Endothelial cell of umbilical vein (primary cell): ENCODE results near the gene SAE1. TPM values are rescaled to one million over a fixed set of nuclear protein-coding genes. Genes with fewer than 3 reads are reported as not detected.

Source experiments
- BruUV-seq: library from RNA; stranded (reverse); fragments of 400-500 nt; replicated peaks from 2 replicates; lab custom pipeline; 2021; lab: Mats Ljungman, UMichigan
- CTCF ChIA-PET: fragments of 300-600, 350-600 bp; sonication (Branson Sonifier 250); formaldehyde crosslinking; loops from one replicate; lab custom pipeline; 2021; ENCODE audit warnings: antibody characterized with exemption, inconsistent platforms; lab: Charles Lee
- POLR2A ChIA-PET: fragments of 300-600, 350-600 bp; sonication (Branson Sonifier 250); formaldehyde crosslinking; loops from one replicate; lab custom pipeline; 2021; ENCODE audit warnings: antibody characterized with exemption, inconsistent platforms; lab: Charles Lee
- DNase-seq: peaks from one replicate; pipeline ENCODE4 v3.0.0-alpha.2; 2011; ENCODE audit warnings: low read depth, low spot score
- FAIRE-seq: peaks from 2 replicates; lab custom pipeline; 2011; peaks lifted over from hg19 to GRCh38; lab: Jason Lieb, UNC
- H2AFZ ChIP-seq: 2 replicates; pipeline ENCODE4 v1.6.0; 2012; ENCODE audit warnings: low read depth, low read length, control low read depth, inconsistent platforms
- H3K27ac ChIP-seq: 2 replicates; pipeline ENCODE4 v1.5.1; 2011; ENCODE audit warnings: low read depth, mild to moderate bottlenecking, control low read depth, low read length, moderate library complexity; ENCODE audit not compliant: insufficient read depth
- H3K27me3 ChIP-seq, 2 experiments: 2 replicates each; pipeline versions ENCODE4 v1.6.0 to v1.6.1; 2011; ENCODE audit warnings: low read length in 2 of 2, mixed read lengths in 1 of 2; ENCODE audit not compliant: control insufficient read depth in 2 of 2, insufficient read depth in 2 of 2
- H3K36me3 ChIP-seq, 2 experiments: 2 replicates in 1 of 2; 3 replicates in 1 of 2; pipeline ENCODE4 v1.5.1; 2011; ENCODE audit warnings: low read length in 2 of 2, mild to moderate bottlenecking in 1 of 2, moderate library complexity in 1 of 2; ENCODE audit not compliant: control insufficient read depth in 2 of 2, insufficient read depth in 2 of 2; ENCODE audit errors: extremely low read depth in 1 of 2
- H3K4me1 ChIP-seq: 3 replicates; pipeline ENCODE4 v1.5.1; 2011; ENCODE audit warnings: mild to moderate bottlenecking, low read length; ENCODE audit not compliant: control insufficient read depth, insufficient read depth; ENCODE audit errors: extremely low read depth
- H3K4me2 ChIP-seq: 2 replicates; pipeline ENCODE4 v1.6.1; 2011; ENCODE audit warnings: low read length, control low read depth, mixed read lengths; ENCODE audit not compliant: insufficient read depth
- H3K4me3 ChIP-seq, 3 experiments: fragments of 200-600 bp in 1 of 3; sonication (generic), shearing (Covaris generic) in 1 of 3; replicated peaks in 1 of 3; 2 replicates each; pipeline ENCODE4 v1.5.1; 2011 to 2016; ENCODE audit warnings: control low read depth in 3 of 3, low read length in 3 of 3, mild to moderate bottlenecking in 2 of 3, inconsistent platforms in 1 of 3, low read depth in 1 of 3, moderate library complexity in 1 of 3; ENCODE audit not compliant: insufficient read depth in 1 of 3
- H3K79me2 ChIP-seq: 2 replicates; pipeline ENCODE4 v1.6.0; 2012; ENCODE audit warnings: low read length, inconsistent platforms; ENCODE audit not compliant: control insufficient read depth, insufficient read depth
- H3K9ac ChIP-seq: replicated peaks from 2 replicates; pipeline ENCODE3; 2011; ENCODE audit warnings: low read length, control low read depth; ENCODE audit not compliant: insufficient read depth; ENCODE audit errors: extremely low read depth
- H3K9me1 ChIP-seq: replicated peaks from 3 replicates; pipeline ENCODE4 v1.6.0; 2011; ENCODE audit warnings: mild to moderate bottlenecking, low read length; ENCODE audit not compliant: control insufficient read depth, insufficient read depth; ENCODE audit errors: extremely low read depth
- H3K9me3 ChIP-seq: replicated peaks from 2 replicates; pipeline ENCODE4 v1.5.1; 2012; ENCODE audit warnings: low read length, inconsistent platforms; ENCODE audit not compliant: control insufficient read depth, insufficient read depth
- H4K20me1 ChIP-seq: replicated peaks from 2 replicates; pipeline ENCODE3; 2011; ENCODE audit warnings: mild to moderate bottlenecking, low read length; ENCODE audit not compliant: control insufficient read depth, insufficient read depth; ENCODE audit errors: extremely low read depth
- EZH2 ChIP-seq: IDR thresholded peaks from 2 replicates; pipeline ENCODE4 v1.6.1; 2012; ENCODE audit warnings: borderline replicate concordance, low read depth, mild to moderate bottlenecking, moderate library complexity, low read length, inconsistent platforms; ENCODE audit not compliant: severe bottlenecking
- FOS ChIP-seq: IDR thresholded peaks from 2 replicates; pipeline ENCODE4 v1.6.1; 2011; ENCODE audit warnings: mild to moderate bottlenecking, low read length, moderate library complexity, borderline replicate concordance; ENCODE audit not compliant: insufficient read depth
- GATA2 ChIP-seq: IDR thresholded peaks from 2 replicates; pipeline ENCODE4 v1.7.0; 2011; ENCODE audit warnings: low read depth, mild to moderate bottlenecking, moderate library complexity, mixed read lengths, low read length; ENCODE audit not compliant: insufficient read length, insufficient read depth
- JUN ChIP-seq: IDR thresholded peaks from 2 replicates; pipeline ENCODE4 v1.6.1; 2011; ENCODE audit warnings: borderline replicate concordance, low read depth; ENCODE audit not compliant: insufficient read length, insufficient read depth
- MYC ChIP-seq: IDR thresholded peaks from one replicate; pipeline ENCODE4 v1.6.1; 2011; ENCODE audit warnings: mild to moderate bottlenecking, low read depth, low read length
- POLR2A ChIP-seq: IDR thresholded peaks from 2 replicates; pipeline ENCODE4 v1.6.1; 2012; ENCODE audit warnings: low read depth, mild to moderate bottlenecking, control low read depth, low read length
- POLR2AphosphoS5 ChIP-seq: IDR thresholded peaks from 2 replicates; pipeline ENCODE4 v1.6.1; 2012; ENCODE audit warnings: low read depth, mild to moderate bottlenecking, control low read depth, low read length, moderate library complexity; ENCODE audit not compliant: insufficient read depth
- dilution Hi-C: fragments of 300-500 bp; cut with MboI; formaldehyde crosslinking; loops from one replicate; pipeline ENCODE4 v1.15.0; 2019; ENCODE audit warnings: low sequenced_read_pairs; ENCODE audit not compliant: extremely low pct_ligation_motif_present
- intact Hi-C: fragments of 100-400 bp; cut with micrococcal nuclease; formaldehyde crosslinking; loops from one replicate; pipeline ENCODE4 v1.10.0; 2022
- polyA plus RNA-seq, 4 experiments: library from polyadenylated mRNA; depleted of rRNA in 3 of 4; stranded (reverse) in 3 of 4; unstranded in 1 of 4; fragments of >200 nt; gene quantifications; 2 replicates each; pipeline versions ENCODE4 v1.2.1 to v1.2.3, GENCODE V29; 2011 to 2012; ENCODE audit warnings: missing spikeins in 1 of 4
- total RNA-seq: library from RNA; stranded (reverse); gene quantifications from 2 replicates; pipeline ENCODE4 v1.2.3, GENCODE V29; 2021
- TF ChIP-seq, protein P1 (sequence below): IDR thresholded peaks from 2 replicates; pipeline ENCODE4 v1.6.1; 2011; ENCODE audit not compliant: insufficient read depth, insufficient read length
- TF ChIP-seq, protein P2 (sequence below), 2 donors: IDR thresholded peaks; 1 replicate in 1 of 2; 2 replicates in 1 of 2; pipeline ENCODE4 v1.5.1; 2011; ENCODE audit warnings: low read length in 2 of 2, mild to moderate bottlenecking in 2 of 2, moderate library complexity in 2 of 2, control low read depth in 1 of 2, inconsistent platforms in 1 of 2, low read depth in 1 of 2; ENCODE audit not compliant: insufficient read depth in 1 of 2; ENCODE audit errors: extremely low read depth in 1 of 2

Gene SAE1
- total and polyA plus RNA-seq, 2 donors (not counting 3 experiments of a cell fraction or from before 2014, with no cell fraction given): 165 to 219 TPM

DNA sequence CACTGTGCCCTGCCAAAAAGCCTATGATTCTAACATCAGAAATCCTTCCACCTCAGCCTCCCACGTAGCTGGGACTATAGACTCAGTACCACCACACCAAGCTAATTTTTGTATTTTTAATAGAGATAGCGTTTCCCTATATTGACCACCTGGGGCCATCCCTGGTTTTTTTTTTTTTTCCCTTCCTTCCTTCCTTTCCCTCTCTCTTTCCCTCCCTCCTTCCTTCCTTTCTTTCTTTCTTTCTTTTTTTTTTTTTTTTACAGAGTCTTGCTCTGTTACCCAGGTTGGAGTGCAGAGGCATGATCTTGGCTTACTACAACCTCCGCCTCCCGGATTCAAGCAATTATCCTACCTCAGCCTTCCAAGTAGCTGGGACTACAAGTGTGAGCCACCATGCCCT lies 1.1 kb upstream of the SAE1 start:
- Histone ChIP-seq H4K20me1 (no peaks in the 10 kb centered on the region), H3K27ac (no peak overlapping the region), H3K79me2 (peaks cover 37% of the 10 kb centered on the region), H3K9me1 (no peaks in the 10 kb centered on the region), H3K9me3 (no peaks in the 10 kb centered on the region), H3K27me3 (no peaks in the 10 kb centered on the region), H3K36me3 (no peaks in the 10 kb centered on the region), H3K9ac (no peak overlapping the region), H2AFZ (no peak overlapping the region), H3K4me1 (peaks cover 21% of the 10 kb centered on the region), H3K4me3 (no peak overlapping the region), H3K4me2 (no peak overlapping the region)
- DNase-seq: no peak
- TF ChIP-seq POLR2A: no peak
- TF ChIP-seq, protein P1, sequence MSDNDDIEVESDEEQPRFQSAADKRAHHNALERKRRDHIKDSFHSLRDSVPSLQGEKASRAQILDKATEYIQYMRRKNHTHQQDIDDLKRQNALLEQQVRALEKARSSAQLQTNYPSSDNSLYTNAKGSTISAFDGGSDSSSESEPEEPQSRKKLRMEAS: no peak
- no peak for TF ChIP-seq JUN
- no peak for TF ChIP-seq MYC
- TF ChIP-seq, protein P2, sequence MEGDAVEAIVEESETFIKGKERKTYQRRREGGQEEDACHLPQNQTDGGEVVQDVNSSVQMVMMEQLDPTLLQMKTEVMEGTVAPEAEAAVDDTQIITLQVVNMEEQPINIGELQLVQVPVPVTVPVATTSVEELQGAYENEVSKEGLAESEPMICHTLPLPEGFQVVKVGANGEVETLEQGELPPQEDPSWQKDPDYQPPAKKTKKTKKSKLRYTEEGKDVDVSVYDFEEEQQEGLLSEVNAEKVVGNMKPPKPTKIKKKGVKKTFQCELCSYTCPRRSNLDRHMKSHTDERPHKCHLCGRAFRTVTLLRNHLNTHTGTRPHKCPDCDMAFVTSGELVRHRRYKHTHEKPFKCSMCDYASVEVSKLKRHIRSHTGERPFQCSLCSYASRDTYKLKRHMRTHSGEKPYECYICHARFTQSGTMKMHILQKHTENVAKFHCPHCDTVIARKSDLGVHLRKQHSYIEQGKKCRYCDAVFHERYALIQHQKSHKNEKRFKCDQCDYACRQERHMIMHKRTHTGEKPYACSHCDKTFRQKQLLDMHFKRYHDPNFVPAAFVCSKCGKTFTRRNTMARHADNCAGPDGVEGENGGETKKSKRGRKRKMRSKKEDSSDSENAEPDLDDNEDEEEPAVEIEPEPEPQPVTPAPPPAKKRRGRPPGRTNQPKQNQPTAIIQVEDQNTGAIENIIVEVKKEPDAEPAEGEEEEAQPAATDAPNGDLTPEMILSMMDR (IDR thresholded peaks at IDR 0.05; ENCODE audit: extremely low read depth in 1 of 2, insufficient read depth in 1 of 2, low read depth in 1 of 2, low read length in 2 of 2): no peak
- TF ChIP-seq GATA2: no peak
- no peak for TF ChIP-seq FOS
- TF ChIP-seq POLR2AphosphoS5: no peak
- no peak for TF ChIP-seq EZH2
- POLR2A ChIA-PET: no interaction called here
- CTCF ChIA-PET: no interaction called here
- intact Hi-C loops (no loop called here), dilution Hi-C loops (no loop called here)
- FAIRE-seq: no peak
- no TSS peak for BruUV-seq
